Activated T-cell treated with anti-CD3 and anti-CD28 coated beads, Interleukin-2, amount 50 U/mL, for 4 hours (primary cell): ENCODE data around the gene PLEKHG7. TPM values are rescaled to one million over a fixed set of nuclear protein-coding genes. Genes with fewer than 3 reads are reported as not detected.
"Not testable (repeated sequence)": the region's sequence is repeated elsewhere in the genome, so short reads cannot be mapped to it uniquely, and the experiment has no call there.

Experiments
- ATAC-seq, 2 donors: fragments of 200-7000 bp; cut with Tn5 transposase; one replicate each; pipeline ENCODE4 v1.10.0; 2021
- DNase-seq: peaks from one replicate; pipeline ENCODE4 v3.0.0-alpha.2; 2020
- H3K27me3 Mint-ChIP-seq: one replicate; pipeline ENCODE4 v1.8.0; 2021; ENCODE audit warnings: low read depth, mixed read lengths
- H3K36me3 Mint-ChIP-seq: one replicate; pipeline ENCODE4 v1.8.0; 2022; ENCODE audit warnings: mixed read lengths; ENCODE audit not compliant: insufficient read depth
- H3K4me1 Mint-ChIP-seq: one replicate; pipeline ENCODE4 v1.8.0; 2021; ENCODE audit warnings: low read depth, mixed read lengths
- H3K4me3 Mint-ChIP-seq: one replicate; pipeline ENCODE4 v1.8.0; 2021; ENCODE audit warnings: mild to moderate bottlenecking, moderate library complexity, mixed read lengths
- H3K9me3 Mint-ChIP-seq: one replicate; pipeline ENCODE4 v1.8.0; 2021; ENCODE audit warnings: mixed read lengths
- total RNA-seq, 3 donors: library from RNA; stranded (reverse); gene quantifications; one replicate each; pipeline ENCODE4 v1.2.1, GENCODE V29; 2021

The PLEKHG7 gene
- total RNA-seq, 3 donors from 2014 or later = not detected

GRCh38 chr12:92784356-92784755 is 81.6 kb downstream of the PLEKHG7 start:
- DNase-seq (no peak), ATAC-seq (no peak)
- Mint-ChIP-seq H3K27me3 (no peaks in the 10 kb centered on the region), H3K4me1 (no peaks in the 10 kb centered on the region), H3K9me3 (no peaks in the 10 kb centered on the region), H3K36me3 (peaks cover 8% of the 10 kb centered on the region), H3K4me3 (no peak overlapping the region)

GRCh38 chr12:92784797-92785562 is 82.2 kb downstream of the PLEKHG7 start:
- DNase-seq (no peak), ATAC-seq (peak; percentile 94 to 98)
- Mint-ChIP-seq H3K4me3 (no peak overlapping the region), H3K36me3 (peaks cover 8% of the 10 kb centered on the region), H3K27me3 (no peaks in the 10 kb centered on the region), H3K4me1 (peaks cover 2% of the 10 kb centered on the region), H3K9me3 (no peaks in the 10 kb centered on the region)

DNA sequence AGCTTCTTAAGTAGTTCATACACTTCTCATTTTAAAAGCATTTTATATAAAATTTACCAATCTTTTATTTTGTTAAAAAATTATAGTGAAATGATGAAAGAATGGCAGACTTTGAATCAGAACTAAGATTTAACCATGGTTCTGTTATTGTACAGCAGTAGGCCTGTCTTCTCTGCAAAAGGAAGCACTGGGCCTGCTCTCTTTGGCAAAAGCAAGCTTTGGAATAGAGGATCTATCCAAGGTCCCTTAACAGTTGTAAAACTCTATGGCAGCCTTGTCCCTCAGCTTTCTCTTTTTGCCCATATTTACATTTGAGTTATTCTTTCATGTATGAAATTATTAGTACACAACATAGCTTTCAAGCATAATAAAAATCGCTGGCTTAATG is 82.8 kb downstream of the PLEKHG7 start:
- ATAC-seq = no peak
- Mint-ChIP-seq H3K36me3 (peaks cover 13% of the 10 kb centered on the region), H3K9me3 (no peaks in the 10 kb centered on the region), H3K4me3 (no peak overlapping the region), H3K4me1 (peaks cover 7% of the 10 kb centered on the region), H3K27me3 (no peaks in the 10 kb centered on the region)
- DNase-seq = no peak

GRCh38 chr12:92786045-92786444 is 83.3 kb downstream of the PLEKHG7 start:
- ATAC-seq (no peak), DNase-seq (no peak)
- peaks cover under 1% of the 10 kb centered on the region for H3K9me3 Mint-ChIP-seq
- peaks cover 17% of the 10 kb centered on the region for H3K36me3 Mint-ChIP-seq
- H3K4me3 Mint-ChIP-seq = no peak overlapping the region
- H3K27me3 Mint-ChIP-seq = no peaks in the 10 kb centered on the region
- peaks cover 7% of the 10 kb centered on the region for H3K4me1 Mint-ChIP-seq

GRCh38 chr12:92794356-92794755 is 91.6 kb downstream of the PLEKHG7 start:
- Mint-ChIP-seq H3K4me1 (peaks cover 10% of the 10 kb centered on the region), H3K36me3 (peaks cover 62% of the 10 kb centered on the region), H3K9me3 (peaks cover 21% of the 10 kb centered on the region)
- ATAC-seq, H3K27me3 Mint-ChIP-seq, DNase-seq, H3K4me3 Mint-ChIP-seq: not testable (repeated sequence)

DNA sequence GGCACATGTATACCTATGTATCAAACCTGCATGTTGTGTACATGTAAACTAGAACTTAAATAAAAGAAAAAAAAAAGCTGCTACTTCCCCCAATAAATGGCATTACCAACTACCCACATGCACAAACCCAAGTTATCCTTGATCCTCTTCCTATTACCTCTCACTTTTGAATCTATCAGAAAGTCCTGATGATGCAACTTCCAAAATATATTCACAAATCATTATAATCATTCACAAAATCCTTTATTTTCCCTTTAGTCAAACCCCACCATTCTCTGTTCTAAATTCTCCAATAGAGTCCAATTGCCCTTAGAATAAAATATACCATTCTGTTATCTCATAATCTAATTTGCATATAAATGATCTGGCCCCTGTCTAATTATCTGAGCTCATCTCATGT is 92.0 kb downstream of the PLEKHG7 start:
- Mint-ChIP-seq H3K9me3 (peaks cover 21% of the 10 kb centered on the region), H3K27me3 (no peaks in the 10 kb centered on the region), H3K36me3 (peaks cover 62% of the 10 kb centered on the region), H3K4me1 (peaks cover 10% of the 10 kb centered on the region), H3K4me3 (no peak overlapping the region)
- no peak for DNase-seq
- no peak for ATAC-seq

DNA sequence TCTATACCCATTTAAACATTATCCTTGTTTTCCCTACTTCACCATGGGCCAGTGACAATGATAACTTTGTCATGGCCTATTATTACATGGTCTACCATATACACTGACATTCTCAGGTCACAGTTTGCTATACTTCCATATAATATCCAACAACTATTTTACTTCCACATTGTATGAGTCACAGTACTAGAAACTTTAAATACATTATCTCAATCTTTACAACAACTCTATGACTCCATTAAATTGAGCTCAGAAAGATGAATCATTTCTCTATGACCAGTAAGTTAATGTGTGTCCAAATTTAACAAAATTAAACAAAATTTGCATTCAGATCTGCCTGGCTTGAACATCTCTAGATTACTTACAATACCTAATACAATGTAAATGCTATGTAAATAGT is 93.9 kb downstream of the PLEKHG7 start:
- ATAC-seq (no peak), DNase-seq (no peak)
- Mint-ChIP-seq H3K4me3 (no peak overlapping the region), H3K9me3 (peaks cover 14% of the 10 kb centered on the region), H3K36me3 (peaks cover 56% of the 10 kb centered on the region), H3K4me1 (peaks cover 3% of the 10 kb centered on the region), H3K27me3 (no peaks in the 10 kb centered on the region)

- Mint-ChIP-seq H3K36me3 (peaks cover 34% of the 10 kb centered on the region), H3K9me3 (no peaks in the 10 kb centered on the region), H3K4me1 (no peaks in the 10 kb centered on the region), H3K4me3 (no peak overlapping the region), H3K27me3 (no peaks in the 10 kb centered on the region)
- ATAC-seq = no peak
- DNase-seq = no peak
Measured at GRCh38 chr12:92802906-92803305, 100.1 kb downstream of the PLEKHG7 start.

DNA sequence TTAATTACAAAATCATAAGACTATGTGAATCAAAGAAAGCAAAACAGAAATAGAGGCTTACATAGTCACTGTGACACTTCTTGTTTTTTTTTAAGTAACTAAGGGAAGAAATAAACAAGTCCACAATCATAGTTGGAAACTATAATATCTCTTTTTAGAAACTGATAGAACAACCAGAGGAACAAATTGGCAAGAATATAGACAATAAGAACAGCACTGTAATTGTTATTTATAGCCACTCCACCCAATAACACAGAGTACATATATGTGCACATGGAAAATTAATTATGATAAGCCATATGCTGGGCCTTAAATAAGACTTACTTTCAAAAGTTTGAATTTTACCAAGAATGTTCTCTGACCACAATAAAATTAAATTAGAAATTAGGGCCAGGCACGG is 101.1 kb downstream of the PLEKHG7 start:
- DNase-seq = no peak
- no peaks in the 10 kb centered on the region for H3K4me1 Mint-ChIP-seq
- no peak overlapping the region for H3K4me3 Mint-ChIP-seq
- ATAC-seq = no peak
- H3K9me3 Mint-ChIP-seq = no peaks in the 10 kb centered on the region
- H3K27me3 Mint-ChIP-seq = no peaks in the 10 kb centered on the region
- H3K36me3 Mint-ChIP-seq = peaks cover 39% of the 10 kb centered on the region

GRCh38 chr12:92810370-92810769 is 107.6 kb downstream of the PLEKHG7 start:
- DNase-seq (no peak), ATAC-seq (no peak)
- Mint-ChIP-seq H3K9me3 (no peaks in the 10 kb centered on the region), H3K36me3 (peaks cover 37% of the 10 kb centered on the region), H3K27me3 (no peaks in the 10 kb centered on the region), H3K4me1 (peaks cover 2% of the 10 kb centered on the region), H3K4me3 (no peak overlapping the region)

DNA sequence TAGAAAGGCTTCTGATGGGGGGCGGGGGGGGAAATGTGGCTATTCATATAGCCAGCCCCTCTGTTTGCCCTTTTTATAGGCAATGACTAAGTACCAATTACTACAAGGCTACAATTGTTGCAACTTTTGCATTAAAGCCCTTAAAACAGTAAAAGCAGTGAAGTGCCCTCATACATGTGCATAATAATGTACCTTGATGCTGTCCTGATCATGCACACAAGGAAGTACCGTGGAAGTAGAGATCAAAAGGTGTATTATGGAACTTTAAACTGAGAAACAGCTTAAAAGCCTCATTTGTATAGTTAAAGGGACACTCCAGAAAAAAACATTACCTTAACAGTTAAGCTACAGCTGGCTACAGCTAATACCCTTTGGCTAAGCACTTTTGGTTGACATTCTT is 111.8 kb downstream of the PLEKHG7 start:
- Mint-ChIP-seq H3K27me3 (no peaks in the 10 kb centered on the region), H3K36me3 (peaks cover 30% of the 10 kb centered on the region), H3K4me3 (no peak overlapping the region), H3K4me1 (peaks cover 2% of the 10 kb centered on the region), H3K9me3 (no peaks in the 10 kb centered on the region)
- no peak for DNase-seq
- ATAC-seq = no peak

- H3K36me3 Mint-ChIP-seq = peaks cover 18% of the 10 kb centered on the region
- ATAC-seq (no peak), DNase-seq (no peak)
- no peaks in the 10 kb centered on the region for H3K9me3 Mint-ChIP-seq
- no peak overlapping the region for H3K4me3 Mint-ChIP-seq
- no peaks in the 10 kb centered on the region for H3K4me1 Mint-ChIP-seq
- H3K27me3 Mint-ChIP-seq = no peaks in the 10 kb centered on the region
Measured at GRCh38 chr12:92821142-92821541, 118.4 kb downstream of the PLEKHG7 start.

Other genes with a start within 250 kb of the PLEKHG7 start
- gene EEA1, start 226.3 kb downstream of the PLEKHG7 start, total RNA-seq = 10 to 100 TPM; 20.1 to 25.7 (median 23.6) TPM